Measurements from ENCODE around the gene REV1.

DNA sequence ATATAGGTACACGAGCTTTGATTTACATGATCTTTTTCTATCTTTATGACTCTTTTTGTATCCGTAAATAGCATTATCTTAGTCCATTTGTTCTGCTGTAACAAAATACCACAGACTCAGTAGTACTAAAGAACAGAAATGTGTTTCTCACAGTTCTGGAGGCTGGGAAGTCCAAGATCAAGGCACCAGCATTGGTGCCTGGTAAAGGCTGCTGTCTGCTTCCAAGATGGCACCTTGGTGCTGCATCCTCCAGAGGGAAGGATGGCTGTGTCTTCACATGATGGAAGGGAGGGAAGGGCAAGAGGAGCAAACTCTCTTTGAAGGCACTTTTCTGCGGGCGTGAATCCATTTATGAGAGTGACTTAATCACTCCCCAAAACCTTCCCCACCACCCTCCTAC, 116.7 kb downstream of the REV1 start:
- TF ChIP-seq, protein P1, sequence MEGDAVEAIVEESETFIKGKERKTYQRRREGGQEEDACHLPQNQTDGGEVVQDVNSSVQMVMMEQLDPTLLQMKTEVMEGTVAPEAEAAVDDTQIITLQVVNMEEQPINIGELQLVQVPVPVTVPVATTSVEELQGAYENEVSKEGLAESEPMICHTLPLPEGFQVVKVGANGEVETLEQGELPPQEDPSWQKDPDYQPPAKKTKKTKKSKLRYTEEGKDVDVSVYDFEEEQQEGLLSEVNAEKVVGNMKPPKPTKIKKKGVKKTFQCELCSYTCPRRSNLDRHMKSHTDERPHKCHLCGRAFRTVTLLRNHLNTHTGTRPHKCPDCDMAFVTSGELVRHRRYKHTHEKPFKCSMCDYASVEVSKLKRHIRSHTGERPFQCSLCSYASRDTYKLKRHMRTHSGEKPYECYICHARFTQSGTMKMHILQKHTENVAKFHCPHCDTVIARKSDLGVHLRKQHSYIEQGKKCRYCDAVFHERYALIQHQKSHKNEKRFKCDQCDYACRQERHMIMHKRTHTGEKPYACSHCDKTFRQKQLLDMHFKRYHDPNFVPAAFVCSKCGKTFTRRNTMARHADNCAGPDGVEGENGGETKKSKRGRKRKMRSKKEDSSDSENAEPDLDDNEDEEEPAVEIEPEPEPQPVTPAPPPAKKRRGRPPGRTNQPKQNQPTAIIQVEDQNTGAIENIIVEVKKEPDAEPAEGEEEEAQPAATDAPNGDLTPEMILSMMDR (IDR thresholded peaks at IDR 0.05; ENCODE audit: low read depth, low read length), result no peak
- TF ChIP-seq POLR2A (IDR thresholded peaks at IDR 0.05; ENCODE audit: extremely low read depth, insufficient read length), result no peak
